ENCODE data around the gene PTPRZ1. TPM values are rescaled to one million over a fixed set of nuclear protein-coding genes. Genes with fewer than 3 reads are reported as not detected.

PTPRZ1 gene
- total RNA-seq, 1 donor from 2014 or later, result not detected

DNA sequence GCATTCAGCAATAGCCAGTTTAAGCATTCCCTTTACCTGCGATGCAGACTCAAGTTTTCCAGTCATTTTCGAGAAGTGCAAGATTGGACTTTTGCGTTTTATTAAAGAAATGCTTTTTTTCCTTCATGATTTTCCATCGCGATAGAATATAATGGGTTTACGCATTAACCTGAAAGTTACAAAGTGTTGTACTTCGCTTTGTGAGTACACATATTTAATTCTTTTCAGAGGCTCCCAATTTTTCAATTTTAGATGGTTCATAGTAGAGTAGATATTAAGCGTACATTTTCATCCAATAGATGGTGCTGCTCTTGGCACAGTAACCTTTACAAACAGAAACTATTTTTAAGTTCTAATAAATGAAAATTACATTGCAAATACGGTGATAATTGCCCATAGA lies 1.3 kb downstream of the PTPRZ1 start:
- H3K4me3 ChIP-seq (ENCODE audit: low read depth, low read length), result no peak overlapping the region
- DNase-seq (ENCODE audit: low read depth), result no peak
- TF ChIP-seq, protein P1, sequence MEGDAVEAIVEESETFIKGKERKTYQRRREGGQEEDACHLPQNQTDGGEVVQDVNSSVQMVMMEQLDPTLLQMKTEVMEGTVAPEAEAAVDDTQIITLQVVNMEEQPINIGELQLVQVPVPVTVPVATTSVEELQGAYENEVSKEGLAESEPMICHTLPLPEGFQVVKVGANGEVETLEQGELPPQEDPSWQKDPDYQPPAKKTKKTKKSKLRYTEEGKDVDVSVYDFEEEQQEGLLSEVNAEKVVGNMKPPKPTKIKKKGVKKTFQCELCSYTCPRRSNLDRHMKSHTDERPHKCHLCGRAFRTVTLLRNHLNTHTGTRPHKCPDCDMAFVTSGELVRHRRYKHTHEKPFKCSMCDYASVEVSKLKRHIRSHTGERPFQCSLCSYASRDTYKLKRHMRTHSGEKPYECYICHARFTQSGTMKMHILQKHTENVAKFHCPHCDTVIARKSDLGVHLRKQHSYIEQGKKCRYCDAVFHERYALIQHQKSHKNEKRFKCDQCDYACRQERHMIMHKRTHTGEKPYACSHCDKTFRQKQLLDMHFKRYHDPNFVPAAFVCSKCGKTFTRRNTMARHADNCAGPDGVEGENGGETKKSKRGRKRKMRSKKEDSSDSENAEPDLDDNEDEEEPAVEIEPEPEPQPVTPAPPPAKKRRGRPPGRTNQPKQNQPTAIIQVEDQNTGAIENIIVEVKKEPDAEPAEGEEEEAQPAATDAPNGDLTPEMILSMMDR (conservative IDR thresholded peaks at IDR 0.05; ENCODE audit: low read depth, low read length), result no peak

DNA sequence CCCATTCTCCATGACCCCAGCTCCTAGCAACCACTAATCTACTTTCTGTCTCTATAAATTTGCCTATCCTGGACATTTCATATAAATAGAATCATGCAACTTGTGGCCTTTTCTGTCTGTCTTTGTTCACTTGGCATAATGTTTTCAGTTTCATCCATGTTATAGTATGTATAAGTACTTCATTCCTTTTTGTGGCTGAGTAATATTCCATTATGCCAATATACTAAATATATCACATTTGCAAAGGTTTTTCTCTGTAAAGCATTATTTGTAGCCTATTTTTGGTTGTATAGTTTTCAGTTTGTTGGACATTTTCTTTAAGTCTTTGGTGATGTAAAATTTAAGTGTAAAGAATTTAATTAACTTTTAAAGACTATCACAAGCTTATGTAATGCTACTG lies 2.2 kb downstream of the PTPRZ1 start:
- H3K4me3 ChIP-seq (ENCODE audit: low read depth, low read length), result no peak overlapping the region
- TF ChIP-seq, protein P1 (conservative IDR thresholded peaks at IDR 0.05; ENCODE audit: low read depth, low read length), result no peak
- no peak for DNase-seq (ENCODE audit: low read depth)

DNA sequence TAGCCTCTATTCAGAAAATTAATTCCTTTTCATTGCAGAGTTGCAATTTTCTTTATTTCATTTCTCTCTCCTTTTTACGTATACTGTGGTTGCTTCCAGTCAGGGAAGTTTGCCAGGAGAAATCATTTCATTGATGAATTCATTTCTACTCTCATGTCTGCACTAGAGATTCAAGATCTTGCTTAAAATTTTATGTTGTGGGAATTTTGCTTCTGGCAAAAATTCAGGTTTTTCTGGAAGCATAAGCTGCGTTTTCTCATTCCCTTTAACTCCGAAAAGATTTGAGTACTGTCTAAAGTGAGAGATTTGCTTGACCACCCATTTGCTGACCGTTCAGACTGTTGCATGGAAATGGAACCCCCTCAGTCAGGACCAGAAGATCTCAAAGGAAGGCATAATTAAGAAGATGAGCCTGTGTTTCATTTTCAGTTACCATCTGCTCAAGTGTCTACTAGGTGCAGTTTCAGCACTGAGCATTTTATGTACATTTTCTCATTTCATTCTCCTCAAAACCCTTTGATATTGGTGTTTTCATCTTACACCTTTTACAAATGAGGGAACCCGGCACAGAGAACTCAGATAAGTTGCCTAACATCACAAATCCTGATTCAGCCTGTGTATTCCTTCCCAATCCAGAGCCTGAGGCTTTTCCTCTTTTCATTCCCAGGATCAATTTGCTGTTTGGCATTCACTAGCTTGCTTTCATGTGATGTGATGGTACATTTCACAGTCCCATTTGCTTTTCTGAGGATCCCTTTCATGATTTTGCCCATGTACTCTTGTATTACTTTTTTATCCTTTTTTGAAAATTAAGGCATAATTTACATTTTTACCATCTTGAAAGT lies 3.9 kb downstream of the PTPRZ1 start:
- no peak for DNase-seq (ENCODE audit: low read depth)
- TF ChIP-seq, protein P1 (conservative IDR thresholded peaks at IDR 0.05; ENCODE audit: low read depth, low read length), result no peak
- H3K4me3 ChIP-seq (ENCODE audit: low read depth, low read length), result no peak overlapping the region

DNA sequence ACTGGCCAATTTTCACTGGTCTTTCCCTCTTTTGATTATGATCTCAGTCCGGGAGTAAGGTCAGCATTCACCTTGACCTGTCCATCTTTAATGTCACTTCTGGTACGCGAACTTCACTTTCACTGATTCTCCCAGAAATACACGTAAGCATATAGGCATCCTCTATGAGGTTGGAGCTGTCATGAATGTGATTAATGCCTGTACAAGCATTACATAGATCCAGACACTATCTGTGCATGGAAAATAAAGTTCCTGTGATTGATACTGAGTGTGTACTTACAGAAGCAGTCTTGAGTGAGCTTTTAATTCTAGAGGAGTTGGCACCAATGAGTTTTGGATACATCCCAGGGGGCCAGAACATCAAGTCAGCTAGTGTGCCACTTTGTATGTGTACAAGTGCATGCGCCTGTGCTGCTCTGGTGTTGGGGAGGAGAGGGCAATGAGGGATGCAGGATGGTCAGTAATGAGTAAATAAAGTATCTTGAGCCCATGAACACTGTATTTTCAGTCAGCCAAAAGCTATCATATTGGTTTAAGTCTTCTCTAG lies 6.0 kb downstream of the PTPRZ1 start:
- DNase-seq (ENCODE audit: low read depth), result no peak
- no peak overlapping the region for H3K4me3 ChIP-seq (ENCODE audit: low read depth, low read length)
- TF ChIP-seq, protein P1 (conservative IDR thresholded peaks at IDR 0.05; ENCODE audit: low read depth, low read length), result no peak

DNA sequence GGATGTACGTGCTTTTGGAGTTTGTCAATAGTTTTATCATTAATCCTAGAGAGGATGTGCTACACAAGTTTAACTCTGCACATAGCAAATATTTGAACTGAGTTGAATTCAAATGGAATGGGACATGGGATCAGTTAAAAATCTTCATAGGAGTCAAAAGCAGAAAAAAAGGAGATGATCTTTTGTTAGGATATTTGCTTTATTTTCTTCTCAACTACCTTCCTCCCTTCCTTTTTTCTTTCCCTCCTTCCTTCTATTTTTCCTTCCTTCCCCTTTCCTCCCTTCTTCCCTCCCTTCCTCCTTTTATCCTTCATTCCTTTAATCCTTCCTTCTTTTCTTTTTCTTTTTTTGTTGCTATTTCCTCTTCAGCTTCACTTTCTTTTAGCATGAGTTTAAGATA lies 6.6 kb downstream of the PTPRZ1 start:
- DNase-seq (ENCODE audit: low read depth), result no peak
- no peak overlapping the region for H3K4me3 ChIP-seq (ENCODE audit: low read depth, low read length)
- TF ChIP-seq, protein P1 (conservative IDR thresholded peaks at IDR 0.05; ENCODE audit: low read depth, low read length), result no peak

DNA sequence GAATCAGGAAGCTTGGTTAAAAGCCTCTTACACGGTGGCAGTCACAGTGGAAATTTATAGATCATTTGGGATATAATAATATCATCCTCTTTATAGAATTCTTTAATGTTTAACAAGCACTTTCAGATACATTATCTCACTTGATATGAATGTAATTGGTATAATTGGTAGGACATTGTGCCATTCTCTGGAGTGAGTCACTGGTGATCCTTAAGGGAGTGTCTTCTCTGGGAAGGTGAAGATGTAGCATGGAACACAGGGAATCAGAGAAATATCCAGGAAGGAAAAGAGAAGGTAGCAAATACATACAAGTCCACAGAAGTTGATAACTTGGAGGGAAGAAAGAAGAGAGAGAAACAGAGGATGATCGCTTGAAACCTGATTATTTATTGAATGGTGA lies 9.8 kb downstream of the PTPRZ1 start:
- H3K4me3 ChIP-seq (ENCODE audit: low read depth, low read length), result no peak overlapping the region
- no peak for DNase-seq (ENCODE audit: low read depth)
- TF ChIP-seq, protein P1 (conservative IDR thresholded peaks at IDR 0.05; ENCODE audit: low read depth, low read length), result no peak

All from epithelial cell of proximal tubule (primary cell).